HG02623 (cell line): Measurements from ENCODE around the gene DMD.
"Not testable (repeated sequence)": the region's sequence is repeated elsewhere in the genome, so short reads cannot be mapped to it uniquely, and the experiment has no call there.

ENCODE experiments used
- ATAC-seq: cut with Tn5 transposase; IDR thresholded peaks from one replicate; pipeline ENCODE4 v1.9.1; 2021; ENCODE audit warnings: moderate library complexity; ENCODE audit not compliant: unreplicated experiment

DMD gene

GRCh38 chrX:31377821-31378220, 1833.5 kb downstream of the DMD start:
- ATAC-seq: not testable (repeated sequence)

- ATAC-seq: no peak
Measured at GRCh38 chrX:31376408-31377022, 1834.8 kb downstream of the DMD start.

GRCh38 chrX:31374786-31375185, 1836.6 kb downstream of the DMD start:
- ATAC-seq: no peak

- no peak for ATAC-seq
Measured at GRCh38 chrX:31371956-31372355, 1839.4 kb downstream of the DMD start.

- ATAC-seq: no peak
Measured at GRCh38 chrX:31367816-31368215, 1843.5 kb downstream of the DMD start.

GRCh38 chrX:31366041-31366440, 1845.3 kb downstream of the DMD start:
- ATAC-seq: no peak

GRCh38 chrX:31356275-31357212, 1854.8 kb downstream of the DMD start:
- ATAC-seq: no peak

GRCh38 chrX:31355206-31355955, 1856.0 kb downstream of the DMD start:
- ATAC-seq: no peak

GRCh38 chrX:31353095-31353494, 1858.3 kb downstream of the DMD start:
- ATAC-seq: no peak

GRCh38 chrX:31350808-31351074, 1860.6 kb downstream of the DMD start:
- ATAC-seq: no peak

- ATAC-seq: no peak
Measured at GRCh38 chrX:31349515-31349914, 1861.8 kb downstream of the DMD start.

GRCh38 chrX:31340587-31340986, 1870.8 kb downstream of the DMD start:
- ATAC-seq: no peak

GRCh38 chrX:31338991-31339350, 1872.4 kb downstream of the DMD start:
- ATAC-seq: no peak

GRCh38 chrX:31337332-31337731, 1874.0 kb downstream of the DMD start:
- ATAC-seq: no peak

GRCh38 chrX:31336419-31336818, 1874.9 kb downstream of the DMD start:
- no peak for ATAC-seq

GRCh38 chrX:31334997-31335396, 1876.4 kb downstream of the DMD start:
- ATAC-seq: no peak

GRCh38 chrX:31333165-31333831, 1878.1 kb downstream of the DMD start:
- ATAC-seq: no peak

GRCh38 chrX:31331928-31332327, 1879.4 kb downstream of the DMD start:
- no peak for ATAC-seq

- no peak for ATAC-seq
Measured at GRCh38 chrX:31331015-31331414, 1880.3 kb downstream of the DMD start.

GRCh38 chrX:31329298-31329697, 1882.1 kb downstream of the DMD start:
- ATAC-seq: no peak

- ATAC-seq: peak; percentile 82
Measured at GRCh38 chrX:31323658-31324057, 1887.7 kb downstream of the DMD start.
